ENCODE data around the gene FBXL17. TPM values are rescaled to one million over a fixed set of nuclear protein-coding genes. Genes with fewer than 3 reads are reported as not detected.

The FBXL17 gene
- polyA plus RNA-seq, 3 donors from 2014 or later = 2.8 to 8.5 (median 5.6) TPM

DNA sequence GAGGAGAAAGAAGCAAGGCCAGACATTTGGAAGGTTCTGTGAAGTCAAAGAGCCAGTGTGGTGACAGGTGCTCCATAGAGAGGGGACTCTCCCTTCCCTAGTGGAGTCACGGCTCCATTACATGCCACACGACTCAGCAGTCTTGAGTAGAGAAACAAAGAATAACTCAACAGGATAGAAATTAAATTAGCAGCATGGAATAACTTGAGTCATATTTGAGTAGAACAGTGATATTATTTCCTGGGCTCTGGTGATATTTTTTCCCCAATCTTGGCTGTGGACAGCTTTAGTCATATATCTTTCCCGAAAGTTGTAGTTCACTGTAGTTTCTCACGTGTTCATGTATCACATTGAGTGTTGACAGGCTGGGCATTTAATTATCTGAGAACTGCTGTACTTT lies 561.5 kb downstream of the FBXL17 start:
- H3K27me3 Mint-ChIP-seq (ENCODE audit: low read depth in 3 of 3) = peaks cover 1 to 6% (median 5%) of the 10 kb centered on the region in 3 donors

GRCh38 chr5:107817951-107818350 lies 563.9 kb downstream of the FBXL17 start:
- Mint-ChIP-seq H3K36me3 (peaks cover 0 to 5% (median 0%) of the 10 kb centered on the region in 3 donors), H3K4me1 (no peaks in the 10 kb centered on the region)
- DNase-seq = no peak

More for the DNA sequence above, 561.5 kb downstream of the FBXL17 start:
- peaks cover 0 to 5% (median 0%) of the 10 kb centered on the region in 3 donors for H3K36me3 Mint-ChIP-seq
- no peak overlapping the region for H3K27ac Mint-ChIP-seq
- no peak overlapping the region for H3K4me3 Mint-ChIP-seq
- no peaks in the 10 kb centered on the region for H3K4me1 Mint-ChIP-seq
- peaks cover 0 to 3% (median 0%) of the 10 kb centered on the region in 6 donors for H3K9me3 Mint-ChIP-seq
- DNase-seq = no peak

DNA sequence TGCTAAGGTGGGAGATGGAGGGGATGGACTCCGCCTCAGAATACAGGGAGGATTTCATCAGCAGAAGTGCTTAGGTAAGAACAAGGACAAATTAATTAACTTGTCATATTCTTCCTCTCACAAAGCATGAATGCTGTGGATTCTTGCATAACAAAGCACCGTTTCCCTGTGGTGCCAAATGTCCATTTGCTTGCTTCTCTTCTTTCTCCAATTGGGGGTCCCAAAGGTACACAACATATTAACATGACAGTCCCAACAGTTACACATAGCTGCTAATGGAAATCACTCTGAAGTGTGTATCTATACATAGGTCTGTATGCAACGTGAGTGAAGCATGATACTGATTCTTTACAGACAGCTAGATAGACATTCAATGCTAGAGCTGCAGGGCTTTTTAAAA lies 564.5 kb downstream of the FBXL17 start:
- Mint-ChIP-seq H3K9me3 (peaks cover 0 to 3% (median 0%) of the 10 kb centered on the region in 6 donors), H3K4me3 (no peak overlapping the region), H3K27ac (no peak overlapping the region), H3K36me3 (peaks cover 0 to 5% (median 0%) of the 10 kb centered on the region in 3 donors), H3K27me3 (ENCODE audit: low read depth in 3 of 3) (peaks cover 0 to 6% (median 4%) of the 10 kb centered on the region in 3 donors), H3K4me1 (no peaks in the 10 kb centered on the region)
- no peak for DNase-seq

More at GRCh38 chr5:107817951-107818350, 563.9 kb downstream of the FBXL17 start:
- H3K9me3 Mint-ChIP-seq = peaks cover 0 to 3% (median 0%) of the 10 kb centered on the region in 6 donors
- H3K27me3 Mint-ChIP-seq (ENCODE audit: low read depth in 3 of 3) = peaks cover 0 to 6% (median 4%) of the 10 kb centered on the region in 3 donors
- H3K4me3 Mint-ChIP-seq = no peak overlapping the region
- H3K27ac Mint-ChIP-seq = no peak overlapping the region

DNA sequence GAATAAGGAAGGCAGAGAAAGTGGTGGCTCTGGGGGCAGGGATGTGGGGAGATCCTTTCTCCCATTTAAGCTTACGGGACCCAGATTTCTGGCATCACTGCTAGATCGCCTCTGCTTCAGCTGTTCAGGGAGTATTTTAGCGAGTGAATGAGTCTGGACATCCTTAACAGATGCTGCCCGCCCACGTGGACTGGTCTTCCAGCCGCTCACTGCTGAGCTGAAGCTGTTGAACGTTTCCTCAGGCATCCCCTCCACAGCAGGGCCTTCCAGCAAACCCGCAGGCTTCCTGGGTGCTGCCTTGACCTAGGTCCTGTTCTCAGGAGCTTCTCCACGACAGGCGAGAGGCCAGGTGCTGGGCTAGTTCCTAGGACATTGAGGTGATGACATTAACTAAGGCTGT lies 566.8 kb downstream of the FBXL17 start:
- H3K36me3 Mint-ChIP-seq = peaks cover 0 to 5% (median 0%) of the 10 kb centered on the region in 3 donors
- H3K27me3 Mint-ChIP-seq (ENCODE audit: low read depth in 3 of 3) = peaks cover 0 to 6% (median 2%) of the 10 kb centered on the region in 3 donors
- no peaks in the 10 kb centered on the region for H3K9me3 Mint-ChIP-seq
- no peak overlapping the region for H3K27ac Mint-ChIP-seq
- H3K4me3 Mint-ChIP-seq = no peak overlapping the region
- H3K4me1 Mint-ChIP-seq = no peaks in the 10 kb centered on the region
- DNase-seq = no peak

DNA sequence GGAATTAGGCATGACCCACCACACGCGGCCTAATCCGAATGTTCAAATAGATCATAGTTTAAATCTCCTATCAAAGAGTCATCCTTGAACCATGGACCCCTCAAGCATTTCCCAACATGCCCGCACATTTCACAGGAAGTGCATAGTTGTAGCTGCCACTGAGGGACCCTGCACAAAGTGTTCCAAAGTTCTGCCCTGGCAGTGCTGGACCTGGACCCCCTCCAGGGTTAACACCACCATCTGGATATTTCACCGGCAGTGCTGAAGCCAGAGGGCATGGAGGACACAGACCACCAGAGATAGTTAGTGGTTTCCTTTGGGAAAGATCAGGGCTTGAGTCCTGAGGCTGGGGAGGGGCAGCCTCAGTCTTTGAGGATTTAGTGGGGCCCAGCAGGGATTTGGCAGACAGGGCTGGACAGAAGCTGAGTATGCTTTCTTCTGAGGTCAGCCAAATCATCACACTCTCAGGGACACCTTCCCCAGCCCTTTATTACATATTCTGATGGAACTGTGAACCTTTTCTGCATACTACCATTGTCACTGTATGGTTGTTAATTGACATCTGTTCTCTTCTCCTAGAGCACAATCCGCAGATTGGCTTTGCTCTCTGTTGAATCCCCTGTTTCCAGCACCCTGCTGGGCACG lies 567.6 kb downstream of the FBXL17 start:
- Mint-ChIP-seq H3K4me3 (no peak overlapping the region), H3K9me3 (no peaks in the 10 kb centered on the region), H3K4me1 (no peaks in the 10 kb centered on the region)

DNA sequence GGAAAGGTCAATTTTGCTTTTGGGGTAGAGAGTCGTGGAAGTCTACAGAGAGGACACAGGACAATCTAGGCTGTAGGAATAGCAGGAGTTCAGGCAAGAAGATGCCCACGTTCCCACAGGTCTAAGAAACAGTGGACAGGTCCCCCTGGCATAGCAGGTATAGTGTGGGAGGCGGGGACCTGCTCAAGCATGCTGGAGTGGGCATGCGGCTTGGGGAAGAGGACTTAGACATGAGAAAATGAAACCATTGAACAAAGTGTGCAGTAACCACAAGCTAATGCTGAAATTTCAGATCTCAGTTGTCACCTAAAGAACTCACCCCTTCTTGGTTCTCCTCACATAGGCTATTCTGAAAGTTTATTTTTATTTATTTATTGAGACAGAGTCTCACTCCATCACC lies 568.3 kb downstream of the FBXL17 start:
- no peak for DNase-seq
- Mint-ChIP-seq H3K9me3 (no peaks in the 10 kb centered on the region), H3K27ac (no peak overlapping the region), H3K4me1 (no peaks in the 10 kb centered on the region), H3K4me3 (no peak overlapping the region), H3K36me3 (no peaks in the 10 kb centered on the region), H3K27me3 (ENCODE audit: low read depth in 3 of 3) (peaks cover 0 to 5% (median 2%) of the 10 kb centered on the region in 3 donors)

More for the DNA sequence above, 567.6 kb downstream of the FBXL17 start:
- Mint-ChIP-seq H3K27ac (no peak overlapping the region), H3K36me3 (peaks cover 0 to 2% (median 0%) of the 10 kb centered on the region in 3 donors), H3K27me3 (ENCODE audit: low read depth in 3 of 3) (peaks cover 0 to 5% (median 2%) of the 10 kb centered on the region in 3 donors)
- DNase-seq = no peak

DNA sequence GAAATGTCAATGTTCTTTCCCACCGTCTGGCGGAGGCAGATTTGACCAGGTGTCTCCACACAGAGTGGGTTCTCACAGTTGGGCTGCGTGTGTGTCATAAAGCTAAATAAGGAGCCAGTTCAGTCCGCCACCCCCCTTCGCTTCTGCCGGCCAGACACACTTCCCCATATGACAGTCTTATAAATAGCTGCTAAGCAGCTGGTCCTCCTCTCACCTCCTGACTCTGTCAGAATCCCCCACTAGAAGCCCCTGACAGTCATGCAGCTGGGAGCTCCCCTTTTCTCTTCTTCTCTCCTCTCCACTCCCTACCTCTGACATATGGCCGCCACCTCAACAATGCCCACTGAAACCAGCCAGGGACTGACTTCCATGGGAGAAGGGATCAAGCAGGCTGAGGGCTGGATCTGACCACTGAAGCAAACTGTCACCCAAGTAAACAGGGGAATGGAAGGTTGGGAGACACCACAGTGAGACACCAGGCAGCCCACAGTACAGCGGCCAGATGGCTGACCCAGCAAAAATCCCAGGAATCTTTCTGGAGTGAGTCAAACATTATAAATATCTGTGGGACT lies 569.2 kb downstream of the FBXL17 start:
- H3K27me3 Mint-ChIP-seq (ENCODE audit: low read depth in 3 of 3) = peaks cover 0 to 5% (median 2%) of the 10 kb centered on the region in 3 donors
- DNase-seq = no peak
- no peaks in the 10 kb centered on the region for H3K4me1 Mint-ChIP-seq
- H3K27ac Mint-ChIP-seq = no peak overlapping the region
- H3K36me3 Mint-ChIP-seq = no peaks in the 10 kb centered on the region
- H3K4me3 Mint-ChIP-seq = no peak overlapping the region
- H3K9me3 Mint-ChIP-seq = no peaks in the 10 kb centered on the region

DNA sequence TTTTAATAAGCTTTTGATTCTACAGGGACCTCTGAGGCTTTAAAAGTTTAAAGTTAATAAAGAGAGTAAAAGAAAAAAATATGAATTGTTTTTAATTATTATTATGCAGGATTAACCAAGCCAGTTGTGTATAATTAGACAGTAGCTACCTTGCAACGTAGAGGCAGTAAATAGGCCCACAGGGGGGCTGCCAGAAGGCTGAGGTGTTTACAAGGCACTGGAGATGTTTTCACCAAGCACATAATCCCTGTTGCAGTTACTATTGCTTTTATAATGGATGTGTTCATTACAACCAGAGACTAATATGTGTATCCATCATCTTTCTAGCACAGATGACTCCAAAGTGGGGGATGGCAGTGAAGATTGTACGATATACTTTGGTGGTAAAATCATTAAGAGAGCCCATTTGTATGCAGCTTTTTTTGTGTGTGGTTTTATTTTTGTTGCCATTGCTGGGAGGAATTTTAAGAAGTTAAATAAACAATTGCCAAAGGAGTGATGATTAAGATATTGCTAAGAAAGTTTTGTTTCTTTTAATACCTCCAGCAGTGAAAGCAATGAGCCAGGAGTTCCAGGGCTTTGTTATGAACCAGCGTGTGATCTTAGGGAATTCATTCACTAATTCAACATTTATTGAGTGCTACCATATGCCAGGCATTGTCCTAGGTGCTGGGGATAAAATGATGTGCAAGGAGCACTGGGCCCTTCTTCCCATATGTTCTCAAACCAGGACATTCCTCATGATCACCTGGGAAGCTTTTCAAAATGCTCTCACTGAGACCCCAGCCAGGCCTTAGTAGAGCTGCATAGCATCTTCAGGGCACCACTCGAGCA lies 572.5 kb downstream of the FBXL17 start:
- Mint-ChIP-seq H3K36me3 (no peaks in the 10 kb centered on the region), H3K27me3 (ENCODE audit: low read depth in 3 of 3) (peaks cover 0 to 5% (median 0%) of the 10 kb centered on the region in 3 donors), H3K4me3 (no peak overlapping the region), H3K9me3 (no peaks in the 10 kb centered on the region), H3K4me1 (no peaks in the 10 kb centered on the region), H3K27ac (no peak overlapping the region)
- DNase-seq = no peak

Measured in immature natural killer cell (primary cell).